ENCODE data around the gene TLR7. TPM values are rescaled to one million over a fixed set of nuclear protein-coding genes. Genes with fewer than 3 reads are reported as not detected.

The TLR7 gene
- total and polyA plus RNA-seq, 2 of the 13 experiments (the other 11 are each of a cell fraction or from before 2014, with no cell fraction given), result not detected

- H3K27ac ChIP-seq (ENCODE audit: extremely low read length, insufficient read depth, low read length), result no peak overlapping the region
- DNase-seq (ENCODE audit: low spot score) (no peak), ATAC-seq (no peak), FAIRE-seq (no peak)
- WGBS (ENCODE audit: low lambda C conversion rate), result 66% methylated on average over 2 of the region's 2 CpGs
- H3K4me2 ChIP-seq (ENCODE audit: low read depth, low read length), result no peak overlapping the region
- no peaks in the 10 kb centered on the region for H3K9me3 ChIP-seq (ENCODE audit: low read length)
- ChIA-PET POLR2A (no interaction called here), CTCF (ENCODE audit: low intra/inter-chr PET ratio, low total read pairs) (no interaction called here)
- H3K4me3 ChIP-seq (replicated peaks in 1 of 3; ENCODE audit: insufficient read depth in 1 of 3, low read depth in 2 of 3, low read length in 3 of 3), result no peak overlapping the region
- H3K4me1 ChIP-seq (ENCODE audit: insufficient read depth, low read length), result peaks cover 12% of the 10 kb centered on the region
- BruUV-seq (replicated peaks), result no TSS peak
- no peaks in the 10 kb centered on the region for H4K20me1 ChIP-seq (ENCODE audit: insufficient read depth, low read length)
- H3K79me2 ChIP-seq (ENCODE audit: insufficient read depth, low read length), result no peaks in the 10 kb centered on the region
- H3K36me3 ChIP-seq (replicated peaks in 1 of 2; ENCODE audit: control insufficient read depth in 1 of 2, insufficient read depth in 2 of 2, low read length in 2 of 2), result no peaks in the 10 kb centered on the region
- TF ChIP-seq ZNF780A (CRISPR knock-in tag; IDR thresholded peaks at IDR 0.05) (no peak), TEAD3 (CRISPR knock-in tag; optimal IDR thresholded peaks at IDR 0.05; ENCODE audit: borderline replicate concordance) (no peak), ZNF775 (CRISPR knock-in tag; IDR thresholded peaks at IDR 0.05; ENCODE audit: borderline replicate concordance) (no peak), ZNF296 (CRISPR knock-in tag; conservative IDR thresholded peaks at IDR 0.05) (no peak), ATF7 (IDR thresholded peaks at IDR 0.05) (no peak), ATF7 (CRISPR knock-in tag; IDR thresholded peaks at IDR 0.05) (no peak), TBX3 (IDR thresholded peaks at IDR 0.05; ENCODE audit: borderline replicate concordance) (no peak), ATRX (CRISPR knock-in tag; IDR thresholded peaks at IDR 0.05; ENCODE audit: borderline replicate concordance) (no peak), SCMH1 (CRISPR knock-in tag; IDR thresholded peaks at IDR 0.05; ENCODE audit: borderline replicate concordance) (no peak), MAFF (IDR thresholded peaks at IDR 0.05; ENCODE audit: low read depth, low read length) (no peak), DMAP1 (CRISPR knock-in tag; IDR thresholded peaks at IDR 0.05) (no peak), ZNF350 (CRISPR knock-in tag; IDR thresholded peaks at IDR 0.05; ENCODE audit: borderline replicate concordance, low read depth) (no peak), FOXO4 (CRISPR knock-in tag; conservative IDR thresholded peaks at IDR 0.05) (no peak), ZNF574 (CRISPR knock-in tag; IDR thresholded peaks at IDR 0.05) (no peak), HDAC6 (IDR thresholded peaks at IDR 0.05; ENCODE audit: low read depth, low read length) (no peak), ZHX1 (CRISPR knock-in tag; IDR thresholded peaks at IDR 0.05; ENCODE audit: low read depth) (no peak), MAFG (CRISPR knock-in tag; IDR thresholded peaks at IDR 0.05) (no peak)
- intact Hi-C loops (cut with micrococcal nuclease; ENCODE audit: unreplicated experiment), result no loop called here
- in situ Hi-C loops (cut with HindIII; ENCODE audit: extremely low pct_ligation_motif_present, low pct_unique_long_range_greater_than_20kb), result no loop called here
- H3K9ac ChIP-seq (ENCODE audit: insufficient read depth, low read depth, low read length), result no peak overlapping the region
- H2AFZ ChIP-seq (ENCODE audit: low read length), result no peak overlapping the region
- no peaks in the 10 kb centered on the region for H3K27me3 ChIP-seq (ENCODE audit: control insufficient read depth in 1 of 2, insufficient read depth in 2 of 2, low read length in 2 of 2)
Measured at GRCh38 chrX:12881914-12882313, 15.0 kb downstream of the TLR7 start.

Measured in HepG2 (cell line).